Nephron (organoid): ENCODE measurements around the gene SKAP1.
"Not testable (repeated sequence)": the region's sequence is repeated elsewhere in the genome, so short reads cannot be mapped to it uniquely, and the experiment has no call there.

Experiments used
- H3K27ac Mint-ChIP-seq, 3 experiments: 2 replicates each; pipeline ENCODE4 v1.8.0; 2020; ENCODE audit warnings: mixed read lengths in 3 of 3, mild to moderate bottlenecking in 2 of 3, moderate library complexity in 1 of 3
- H3K27me3 Mint-ChIP-seq: 2 replicates; pipeline ENCODE4 v1.8.0; 2021; ENCODE audit warnings: low read depth, mild to moderate bottlenecking, moderate library complexity, mixed read lengths
- H3K36me3 Mint-ChIP-seq: 2 replicates; pipeline ENCODE4 v1.8.0; 2020; ENCODE audit warnings: low read depth, mixed read lengths
- H3K4me1 Mint-ChIP-seq: 2 replicates; pipeline ENCODE4 v1.8.0; 2020; ENCODE audit warnings: mixed read lengths
- H3K4me3 Mint-ChIP-seq, 3 experiments: 2 replicates each; pipeline ENCODE4 v1.8.0; 2020; ENCODE audit warnings: mild to moderate bottlenecking in 3 of 3, mixed read lengths in 3 of 3, moderate library complexity in 2 of 3
- H3K9me3 Mint-ChIP-seq: 2 replicates; pipeline ENCODE4 v1.8.0; 2020; ENCODE audit warnings: mixed read lengths
- CTCF ChIP-seq, 3 experiments: fragments of 200-600 bp; sonication (generic); IDR thresholded peaks; one replicate each; pipeline ENCODE4 v1.5.0; 2021; ENCODE audit warnings: antibody characterized with exemption in 3 of 3; ENCODE audit not compliant: unreplicated experiment in 3 of 3

The SKAP1 gene

GRCh38 chr17:48348352-48348751, 81.7 kb downstream of the SKAP1 start:
- H3K4me3 Mint-ChIP-seq = no peak overlapping the region
- peak overlapping the region in 1 of 3 experiments; percentile 63 for H3K27ac Mint-ChIP-seq
- peaks cover 27% of the 10 kb centered on the region for H3K27me3 Mint-ChIP-seq
- no peaks in the 10 kb centered on the region for H3K36me3 Mint-ChIP-seq
- H3K4me1 Mint-ChIP-seq = no peaks in the 10 kb centered on the region
- no peak for TF ChIP-seq CTCF (IDR thresholded peaks at IDR 0.05; ENCODE audit: unreplicated experiment in 3 of 3)
- H3K9me3 Mint-ChIP-seq = no peaks in the 10 kb centered on the region

GRCh38 chr17:48347177-48347576, 82.8 kb downstream of the SKAP1 start:
- TF ChIP-seq CTCF (IDR thresholded peaks at IDR 0.05; ENCODE audit: unreplicated experiment in 3 of 3) = no peak
- H3K36me3 Mint-ChIP-seq = no peaks in the 10 kb centered on the region
- peaks cover 25% of the 10 kb centered on the region for H3K27me3 Mint-ChIP-seq
- no peak overlapping the region for H3K4me3 Mint-ChIP-seq
- no peaks in the 10 kb centered on the region for H3K4me1 Mint-ChIP-seq
- no peak overlapping the region for H3K27ac Mint-ChIP-seq
- no peaks in the 10 kb centered on the region for H3K9me3 Mint-ChIP-seq

- Mint-ChIP-seq H3K27me3 (peaks cover 23% of the 10 kb centered on the region), H3K4me3 (no peak overlapping the region), H3K4me1 (no peaks in the 10 kb centered on the region), H3K27ac (peak overlapping the region; percentile 20 to 59 (median 40)), H3K36me3 (no peaks in the 10 kb centered on the region), H3K9me3 (no peaks in the 10 kb centered on the region)
- no peak for TF ChIP-seq CTCF (IDR thresholded peaks at IDR 0.05; ENCODE audit: unreplicated experiment in 3 of 3)
Measured at GRCh38 chr17:48344251-48344650, 85.8 kb downstream of the SKAP1 start.

GRCh38 chr17:48340916-48341315, 89.1 kb downstream of the SKAP1 start:
- H3K36me3 Mint-ChIP-seq = no peaks in the 10 kb centered on the region
- H3K27ac Mint-ChIP-seq = peak overlapping the region in 1 of 3 experiments; percentile 59
- H3K27me3 Mint-ChIP-seq = peaks cover 42% of the 10 kb centered on the region
- no peak for TF ChIP-seq CTCF (IDR thresholded peaks at IDR 0.05; ENCODE audit: unreplicated experiment in 3 of 3)
- no peaks in the 10 kb centered on the region for H3K4me1 Mint-ChIP-seq
- H3K9me3 Mint-ChIP-seq = no peaks in the 10 kb centered on the region
- H3K4me3 Mint-ChIP-seq = no peak overlapping the region

- no peak overlapping the region for H3K4me3 Mint-ChIP-seq
- H3K36me3 Mint-ChIP-seq = no peaks in the 10 kb centered on the region
- TF ChIP-seq CTCF (IDR thresholded peaks at IDR 0.05; ENCODE audit: unreplicated experiment in 3 of 3) = no peak
- no peaks in the 10 kb centered on the region for H3K9me3 Mint-ChIP-seq
- H3K4me1 Mint-ChIP-seq = no peaks in the 10 kb centered on the region
- peak overlapping the region in 1 of 3 experiments; percentile 38 for H3K27ac Mint-ChIP-seq
- H3K27me3 Mint-ChIP-seq = peaks cover 37% of the 10 kb centered on the region
Measured at GRCh38 chr17:48338720-48339119, 91.3 kb downstream of the SKAP1 start.

GRCh38 chr17:48337903-48338302, 92.1 kb downstream of the SKAP1 start:
- not testable (repeated sequence) for H3K4me1 Mint-ChIP-seq, H3K4me3 Mint-ChIP-seq, H3K36me3 Mint-ChIP-seq, H3K27ac Mint-ChIP-seq, H3K9me3 Mint-ChIP-seq
- H3K27me3 Mint-ChIP-seq = peaks cover 43% of the 10 kb centered on the region
